ENCODE data around the gene FMN1.

DNA sequence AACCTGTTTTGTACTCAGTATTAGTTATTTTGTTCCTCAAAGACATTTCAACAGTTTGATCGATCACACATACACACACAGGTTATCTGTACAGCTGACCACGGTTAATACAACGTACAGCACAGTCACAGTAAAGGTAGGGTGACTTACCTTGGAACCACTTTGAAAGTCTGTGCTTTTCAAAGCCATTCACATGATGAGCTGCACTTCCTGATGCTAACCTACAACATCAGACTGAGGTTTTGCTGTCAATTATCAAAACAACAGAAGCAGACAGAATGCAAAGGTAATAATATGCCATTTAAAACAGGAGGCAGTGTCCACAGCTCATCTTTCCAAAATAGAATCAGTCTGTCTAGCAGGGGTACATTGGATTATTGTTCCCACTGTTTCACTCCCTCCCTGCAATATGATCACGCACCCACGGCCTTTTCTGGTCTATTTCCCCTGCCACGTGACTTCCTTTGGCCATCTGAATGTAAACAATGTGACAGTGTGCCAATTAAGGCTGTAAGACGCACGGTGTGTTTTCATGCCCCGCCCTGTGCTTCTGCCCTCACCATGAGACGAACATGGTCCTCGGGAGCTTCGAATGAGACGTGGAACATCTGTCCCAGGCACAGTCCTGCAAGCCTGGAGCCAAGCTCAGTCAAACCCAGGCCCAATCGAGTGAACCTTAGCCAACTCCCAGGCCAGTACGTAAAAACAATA is 102.4 kb downstream of the FMN1 start:
- TF ChIP-seq SP1 (IDR thresholded peaks at IDR 0.05; ENCODE audit: low read depth, low read length) (no peak), SIN3A (conservative IDR thresholded peaks at IDR 0.05 in 1 of 2, IDR thresholded peaks at IDR 0.05 in 1 of 2; ENCODE audit: low read depth in 1 of 2, low read length in 2 of 2) (no peak), TCF12 (IDR thresholded peaks at IDR 0.05; ENCODE audit: low read depth, low read length) (no peak)
